ENCODE measurements around the gene RAB40B.
"Not testable (repeated sequence)": the region's sequence is repeated elsewhere in the genome, so short reads cannot be mapped to it uniquely, and the experiment has no call there.

Gene RAB40B

GRCh38 chr17:82655038-82655479, 43.4 kb downstream of the RAB40B start:
- peaks cover 10% of the 10 kb centered on the region for H3K36me3 ChIP-seq (ENCODE audit: insufficient read depth, low read length)
- H3K27me3 ChIP-seq (ENCODE audit: insufficient read depth, low read length), result no peaks in the 10 kb centered on the region
- no peaks in the 10 kb centered on the region for H3K4me1 ChIP-seq (ENCODE audit: insufficient read depth, low read length)
- peaks cover 7% of the 10 kb centered on the region for H3K9me3 ChIP-seq (ENCODE audit: low read length)
- H3K4me3 ChIP-seq (ENCODE audit: low read length), result no peak overlapping the region
- H2AFZ ChIP-seq (ENCODE audit: low read depth, low read length), result no peak overlapping the region

DNA sequence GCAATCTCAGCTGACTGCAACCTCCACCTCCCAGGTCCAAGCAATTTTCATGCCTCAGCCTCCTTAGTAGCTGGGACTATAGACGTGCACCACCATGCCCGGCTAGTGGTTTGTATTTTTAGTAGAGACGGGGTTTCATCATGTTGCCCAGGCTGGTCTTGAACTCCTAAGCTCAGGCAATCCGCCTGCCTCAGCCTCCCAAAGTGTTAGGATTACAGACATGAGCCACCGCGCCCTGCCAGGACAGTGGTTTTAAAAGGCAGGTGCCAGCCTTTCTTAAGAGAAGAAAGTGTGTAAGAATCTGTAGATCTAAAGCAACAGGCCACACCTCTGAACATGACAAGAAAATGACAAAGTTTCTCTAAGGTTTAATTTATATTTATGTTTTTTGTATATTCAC, 43.9 kb downstream of the RAB40B start:
- H3K9me3 ChIP-seq (ENCODE audit: low read length), result not testable (repeated sequence)

DNA sequence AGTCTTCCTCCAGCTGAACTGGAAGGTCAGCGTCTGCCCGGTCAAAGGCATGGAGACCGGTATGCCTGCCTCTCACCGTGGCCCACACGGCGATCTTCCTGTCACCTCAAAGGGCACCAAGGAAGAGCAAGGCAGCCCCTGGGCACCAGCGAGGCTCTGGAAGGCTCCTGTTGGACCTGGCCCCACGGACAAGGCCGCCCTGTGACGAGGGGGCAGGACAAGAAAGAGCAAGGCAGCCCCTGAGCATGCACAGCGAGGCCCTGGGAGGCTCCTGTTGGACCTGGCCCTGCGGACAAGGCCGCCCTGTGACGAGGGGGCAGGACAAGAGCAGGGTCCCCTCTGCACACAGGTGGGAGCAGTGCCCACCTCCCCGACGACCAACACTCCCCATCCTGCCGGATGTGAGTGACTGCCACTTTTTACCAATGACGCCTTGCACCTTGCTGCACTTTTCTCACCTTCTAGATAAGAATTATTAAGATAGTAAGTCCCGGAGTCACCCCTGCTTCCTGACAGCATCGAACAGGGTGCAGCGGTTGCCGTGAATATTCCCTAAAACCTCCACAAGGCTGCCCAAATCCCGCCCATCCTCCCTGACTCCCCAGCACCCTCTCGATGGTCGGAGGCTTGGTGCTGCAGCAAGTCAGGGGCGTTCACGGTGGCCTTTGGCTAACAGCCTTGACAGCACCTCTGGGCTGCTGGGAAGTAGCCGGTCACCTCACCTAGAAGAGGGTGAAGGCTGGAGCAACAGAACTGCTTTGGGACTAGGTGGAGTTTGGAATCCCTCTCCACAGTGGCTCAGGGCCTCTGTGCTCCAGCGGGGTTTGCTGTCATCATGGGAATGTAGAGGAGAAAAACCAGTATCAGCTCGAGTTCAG, 44.6 kb downstream of the RAB40B start:
- H2AFZ ChIP-seq (ENCODE audit: low read depth, low read length), result no peak overlapping the region
- peaks cover 3% of the 10 kb centered on the region for H3K36me3 ChIP-seq (ENCODE audit: insufficient read depth, low read length)
- H3K4me3 ChIP-seq (ENCODE audit: low read length), result no peak overlapping the region
- H3K4me1 ChIP-seq (ENCODE audit: insufficient read depth, low read length), result peaks cover 2% of the 10 kb centered on the region
- no peaks in the 10 kb centered on the region for H3K27me3 ChIP-seq (ENCODE audit: insufficient read depth, low read length)
- no peaks in the 10 kb centered on the region for H3K9me3 ChIP-seq (ENCODE audit: low read length)

More for the DNA sequence above, 43.9 kb downstream of the RAB40B start:
- not testable (repeated sequence) for H3K4me1 ChIP-seq (ENCODE audit: insufficient read depth, low read length); H3K36me3 ChIP-seq (ENCODE audit: insufficient read depth, low read length); H3K27me3 ChIP-seq (ENCODE audit: insufficient read depth, low read length); H2AFZ ChIP-seq (ENCODE audit: low read depth, low read length); H3K4me3 ChIP-seq (ENCODE audit: low read length)

DNA sequence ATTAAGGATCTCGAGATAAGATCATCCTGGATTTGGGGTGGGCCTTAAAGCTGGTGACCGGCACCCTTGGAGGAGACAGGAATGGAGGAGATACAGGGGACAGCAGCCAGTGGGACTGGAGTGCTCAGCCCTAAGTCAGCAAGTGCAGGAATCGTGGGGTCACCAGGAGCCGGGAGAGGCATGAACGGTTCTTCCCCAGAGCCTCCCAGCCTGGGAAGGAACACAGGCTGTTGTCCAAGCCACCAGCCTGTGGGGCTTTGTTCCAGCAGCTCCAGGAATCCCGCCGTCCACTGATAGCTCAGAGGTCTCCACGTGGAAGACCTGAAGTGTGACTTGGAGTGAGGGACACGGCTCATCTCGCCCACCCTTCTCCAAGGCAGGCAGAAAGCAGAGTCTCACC, 47.8 kb downstream of the RAB40B start:
- Histone ChIP-seq H3K27me3 (ENCODE audit: insufficient read depth, low read length) (no peaks in the 10 kb centered on the region), H3K4me3 (ENCODE audit: low read length) (no peak overlapping the region), H3K4me1 (ENCODE audit: insufficient read depth, low read length) (peaks cover 18% of the 10 kb centered on the region), H3K9me3 (ENCODE audit: low read length) (no peaks in the 10 kb centered on the region), H3K36me3 (ENCODE audit: insufficient read depth, low read length) (no peaks in the 10 kb centered on the region), H2AFZ (ENCODE audit: low read depth, low read length) (no peak overlapping the region)

- H3K4me3 ChIP-seq (ENCODE audit: low read length), result no peak overlapping the region
- H3K27me3 ChIP-seq (ENCODE audit: insufficient read depth, low read length), result no peaks in the 10 kb centered on the region
- H3K9me3 ChIP-seq (ENCODE audit: low read length), result no peaks in the 10 kb centered on the region
Observed at GRCh38 chr17:82649501-82650261, 48.8 kb downstream of the RAB40B start.

GRCh38 chr17:82648742-82649331, 49.7 kb downstream of the RAB40B start:
- Histone ChIP-seq H2AFZ (ENCODE audit: low read depth, low read length) (no peak overlapping the region), H3K4me1 (ENCODE audit: insufficient read depth, low read length) (peaks cover 18% of the 10 kb centered on the region), H3K4me3 (ENCODE audit: low read length) (peak overlapping the region; percentile 50), H3K9me3 (ENCODE audit: low read length) (no peaks in the 10 kb centered on the region), H3K36me3 (ENCODE audit: insufficient read depth, low read length) (peaks cover 9% of the 10 kb centered on the region), H3K27me3 (ENCODE audit: insufficient read depth, low read length) (no peaks in the 10 kb centered on the region)

More at GRCh38 chr17:82649501-82650261, 48.8 kb downstream of the RAB40B start:
- Histone ChIP-seq H3K36me3 (ENCODE audit: insufficient read depth, low read length) (peaks cover under 1% of the 10 kb centered on the region), H2AFZ (ENCODE audit: low read depth, low read length) (no peak overlapping the region), H3K4me1 (ENCODE audit: insufficient read depth, low read length) (peaks cover 18% of the 10 kb centered on the region)

DNA sequence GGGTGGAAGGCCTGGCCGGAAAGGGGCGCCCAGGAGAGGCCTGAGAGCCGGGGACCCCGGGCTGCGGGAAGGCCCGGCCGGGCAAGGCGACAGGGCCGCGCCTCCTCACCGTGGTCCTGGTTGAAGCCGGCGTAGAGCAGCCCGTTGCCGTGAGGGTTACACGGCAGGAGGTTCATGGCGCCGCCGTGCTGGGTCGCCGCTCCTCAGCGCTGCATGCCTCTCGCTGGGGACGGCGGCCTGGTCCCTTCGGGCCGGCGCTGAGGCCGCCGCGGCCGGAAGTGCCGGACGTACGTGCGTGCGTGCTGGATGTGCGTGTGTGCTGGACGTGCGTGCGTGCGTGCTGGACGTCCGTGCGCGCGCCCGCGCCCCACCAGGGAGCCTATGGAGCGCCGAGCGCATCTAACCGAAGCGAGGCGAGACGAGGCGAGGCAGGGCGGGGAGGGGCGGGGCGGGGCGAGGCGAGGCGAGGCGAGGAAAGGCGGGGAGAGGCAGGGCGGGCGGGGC, 50.3 kb downstream of the RAB40B start, which contains the start of gene WDR45B:
Gene WDR45B, minus strand, starts transcription at position 280 of the 504 bp plus-strand sequence. Its CDS starts 104 bp downstream, at position 176.
- Histone ChIP-seq H2AFZ (ENCODE audit: low read depth, low read length) (peak within 1 kb of the TSS; percentile 62), H3K9me3 (ENCODE audit: low read length) (no peaks in the 10 kb centered on the region), H3K4me3 (ENCODE audit: low read length) (peak within 1 kb of the TSS; percentile 88)

GRCh38 chr17:82647593-82648164, 50.8 kb downstream of the RAB40B start:
- peaks cover 18% of the 10 kb centered on the region for H3K4me1 ChIP-seq (ENCODE audit: insufficient read depth, low read length)
- peaks cover 19% of the 10 kb centered on the region for H3K36me3 ChIP-seq (ENCODE audit: insufficient read depth, low read length)
- peak overlapping the region; percentile 88 for H3K4me3 ChIP-seq (ENCODE audit: low read length)
- H3K27me3 ChIP-seq (ENCODE audit: insufficient read depth, low read length), result no peaks in the 10 kb centered on the region
- H2AFZ ChIP-seq (ENCODE audit: low read depth, low read length), result peak overlapping the region; percentile 62
- no peaks in the 10 kb centered on the region for H3K9me3 ChIP-seq (ENCODE audit: low read length)

More for the DNA sequence above, 50.3 kb downstream of the RAB40B start, which contains the start of gene WDR45B:
- peaks cover 18% of the 10 kb centered on the region for H3K4me1 ChIP-seq (ENCODE audit: insufficient read depth, low read length)
- no peaks in the 10 kb centered on the region for H3K27me3 ChIP-seq (ENCODE audit: insufficient read depth, low read length)
- peaks cover 15% of the 10 kb centered on the region for H3K36me3 ChIP-seq (ENCODE audit: insufficient read depth, low read length)

DNA sequence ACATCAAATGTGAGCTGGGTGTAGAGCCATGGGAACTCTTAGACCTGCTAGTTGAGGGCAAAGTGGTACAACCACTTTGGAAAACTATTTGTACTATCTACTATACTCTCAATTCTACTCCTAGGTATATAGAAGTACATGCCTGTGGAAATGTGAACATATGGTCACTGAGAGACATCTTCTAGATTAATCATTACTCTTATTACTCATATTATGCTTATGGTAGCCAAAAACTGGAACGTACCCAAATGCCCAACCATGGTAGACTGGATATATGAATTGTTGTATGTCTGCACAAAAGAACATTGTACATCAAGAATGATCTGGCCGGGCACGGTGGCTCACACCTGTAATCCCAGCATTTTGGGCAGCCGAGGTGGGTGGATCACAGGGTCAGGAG, 53.0 kb downstream of the RAB40B start:
- Histone ChIP-seq H3K4me3 (ENCODE audit: low read length) (no peak overlapping the region), H3K27me3 (ENCODE audit: insufficient read depth, low read length) (no peaks in the 10 kb centered on the region), H3K36me3 (ENCODE audit: insufficient read depth, low read length) (peaks cover 36% of the 10 kb centered on the region), H3K4me1 (ENCODE audit: insufficient read depth, low read length) (peaks cover 18% of the 10 kb centered on the region), H3K9me3 (ENCODE audit: low read length) (no peaks in the 10 kb centered on the region), H2AFZ (ENCODE audit: low read depth, low read length) (no peak overlapping the region)

GRCh38 chr17:82644148-82644547, 54.4 kb downstream of the RAB40B start:
- Histone ChIP-seq H3K9me3 (ENCODE audit: low read length) (no peaks in the 10 kb centered on the region), H3K27me3 (ENCODE audit: insufficient read depth, low read length) (no peaks in the 10 kb centered on the region), H2AFZ (ENCODE audit: low read depth, low read length) (no peak overlapping the region), H3K4me1 (ENCODE audit: insufficient read depth, low read length) (peaks cover 18% of the 10 kb centered on the region), H3K36me3 (ENCODE audit: insufficient read depth, low read length) (peaks cover 45% of the 10 kb centered on the region), H3K4me3 (ENCODE audit: low read length) (no peak overlapping the region)

DNA sequence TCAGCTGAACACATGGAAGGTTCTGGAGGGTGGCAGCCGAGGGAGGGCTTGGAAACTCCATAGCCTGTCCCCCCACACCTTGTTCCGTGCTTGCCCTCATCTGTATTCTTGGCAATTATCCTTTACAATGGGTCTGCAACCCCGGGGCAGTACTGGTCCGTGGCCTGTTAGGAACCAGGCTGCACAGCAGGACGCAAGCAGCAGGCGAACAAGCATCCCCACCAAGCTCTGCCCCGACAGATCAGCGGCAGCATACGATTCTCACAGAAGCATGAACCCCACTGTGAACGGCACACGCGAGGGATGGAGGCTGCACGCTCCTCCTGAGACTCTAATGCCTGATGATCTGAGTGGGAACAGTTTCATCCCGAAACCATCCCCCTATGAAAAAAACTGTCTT, 56.5 kb downstream of the RAB40B start:
- Histone ChIP-seq H3K4me3 (ENCODE audit: low read length) (no peak overlapping the region), H3K9me3 (ENCODE audit: low read length) (peaks cover 3% of the 10 kb centered on the region), H2AFZ (ENCODE audit: low read depth, low read length) (no peak overlapping the region), H3K4me1 (ENCODE audit: insufficient read depth, low read length) (peaks cover 10% of the 10 kb centered on the region), H3K27me3 (ENCODE audit: insufficient read depth, low read length) (no peaks in the 10 kb centered on the region), H3K36me3 (ENCODE audit: insufficient read depth, low read length) (peaks cover 51% of the 10 kb centered on the region)

DNA sequence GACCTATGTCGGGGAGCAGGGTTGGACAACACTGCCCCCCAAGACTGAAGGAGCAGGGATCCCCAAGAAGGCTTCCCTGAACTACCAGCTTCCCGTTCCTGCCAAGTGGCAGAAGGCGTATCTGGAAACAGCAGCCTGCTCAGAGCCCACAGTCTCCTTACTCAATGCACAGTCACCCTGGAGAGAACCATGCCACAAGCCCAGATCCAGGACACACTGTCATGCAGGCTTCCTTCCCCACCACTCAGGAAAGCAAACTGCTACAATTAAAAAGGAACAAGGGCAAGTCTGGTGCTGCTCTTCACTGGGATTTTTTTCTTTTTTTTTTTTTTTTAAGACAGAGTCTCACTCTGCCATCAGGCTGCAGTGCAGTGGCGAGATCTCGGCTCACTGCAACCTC, 58.5 kb downstream of the RAB40B start:
- peaks cover 58% of the 10 kb centered on the region for H3K36me3 ChIP-seq (ENCODE audit: insufficient read depth, low read length)
- H3K27me3 ChIP-seq (ENCODE audit: insufficient read depth, low read length), result no peaks in the 10 kb centered on the region
- H3K9me3 ChIP-seq (ENCODE audit: low read length), result peaks cover 6% of the 10 kb centered on the region
- no peak overlapping the region for H3K4me3 ChIP-seq (ENCODE audit: low read length)
- no peak overlapping the region for H2AFZ ChIP-seq (ENCODE audit: low read depth, low read length)
- H3K4me1 ChIP-seq (ENCODE audit: insufficient read depth, low read length), result no peaks in the 10 kb centered on the region
